22Rv1 (cell line): ENCODE results near the gene SLC40A1.
"Not testable (repeated sequence)": the region's sequence is repeated elsewhere in the genome, so short reads cannot be mapped to it uniquely, and the experiment has no call there.

ENCODE experiments used
- H3K27ac ChIP-seq: fragments of 450-650 bp; 2 replicates; pipeline ENCODE4 v1.5.1; 2017
- CTCF ChIP-seq: fragments of 450-650 bp; IDR thresholded peaks from 2 replicates; pipeline ENCODE4 v1.5.1; 2017; ENCODE audit warnings: mild to moderate bottlenecking
- ZFX ChIP-seq: fragments of 450-650 bp; IDR thresholded peaks from 2 replicates; pipeline ENCODE4 v1.6.1; 2017; ENCODE audit warnings: antibody characterized with exemption, borderline replicate concordance

Gene SLC40A1

DNA sequence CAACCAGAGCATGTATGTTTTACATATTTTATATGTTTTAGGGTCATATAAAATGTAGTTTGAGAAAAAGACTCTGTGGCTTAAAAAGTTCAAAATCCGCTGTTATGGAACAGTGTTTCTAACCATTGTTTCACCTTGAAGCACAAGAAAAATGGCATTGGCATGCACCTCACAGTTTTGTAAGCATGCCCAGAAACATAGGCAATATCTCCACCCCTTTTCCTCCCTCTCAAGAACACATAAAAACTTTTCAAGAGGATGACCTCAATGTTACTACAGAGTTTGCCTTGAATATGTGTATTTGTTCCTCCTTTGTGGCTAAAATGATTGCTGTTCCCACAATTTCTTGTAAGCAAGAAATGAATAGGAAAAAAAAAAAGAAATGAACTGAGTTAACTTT, 29.3 kb upstream of the SLC40A1 start:
- no peak overlapping the region for H3K27ac ChIP-seq
- TF ChIP-seq CTCF, result no peak
- TF ChIP-seq ZFX, result no peak

- H3K27ac ChIP-seq, result no peak overlapping the region
- TF ChIP-seq CTCF, result no peak
- no peak for TF ChIP-seq ZFX
These were observed 28.8 kb upstream of the SLC40A1 start for GRCh38 chr2:189609423-189609816.

DNA sequence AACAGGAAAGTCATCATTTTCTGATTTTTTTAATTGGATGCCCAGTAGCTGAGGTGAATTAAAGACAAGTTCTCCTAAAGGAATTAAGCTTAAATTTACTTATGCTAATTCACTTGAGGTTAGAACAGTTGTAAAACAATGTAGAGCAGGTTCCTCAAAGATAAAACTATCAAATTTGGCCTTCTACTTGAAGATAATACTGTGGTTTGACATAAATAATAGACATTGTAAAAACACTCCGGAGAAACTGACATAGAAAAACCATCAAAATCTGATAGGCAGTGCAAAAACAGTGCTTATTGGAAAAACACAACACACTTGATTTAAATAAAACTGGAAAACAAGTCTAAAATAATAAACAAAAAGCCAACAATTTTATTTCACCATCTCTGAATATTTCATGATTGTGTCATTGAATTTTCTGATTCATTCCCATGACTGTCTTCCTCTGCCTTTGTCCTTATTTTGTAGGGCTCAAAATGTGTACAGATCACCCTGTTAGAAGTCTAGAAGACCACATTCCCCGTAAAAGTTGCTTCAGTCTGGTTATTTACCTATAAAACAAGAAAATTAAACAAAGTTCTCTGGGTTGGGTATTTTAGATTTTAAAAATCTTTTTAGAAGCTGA, 28.3 kb upstream of the SLC40A1 start:
- no peak for TF ChIP-seq CTCF
- no peak for TF ChIP-seq ZFX
- H3K27ac ChIP-seq, result no peak overlapping the region

DNA sequence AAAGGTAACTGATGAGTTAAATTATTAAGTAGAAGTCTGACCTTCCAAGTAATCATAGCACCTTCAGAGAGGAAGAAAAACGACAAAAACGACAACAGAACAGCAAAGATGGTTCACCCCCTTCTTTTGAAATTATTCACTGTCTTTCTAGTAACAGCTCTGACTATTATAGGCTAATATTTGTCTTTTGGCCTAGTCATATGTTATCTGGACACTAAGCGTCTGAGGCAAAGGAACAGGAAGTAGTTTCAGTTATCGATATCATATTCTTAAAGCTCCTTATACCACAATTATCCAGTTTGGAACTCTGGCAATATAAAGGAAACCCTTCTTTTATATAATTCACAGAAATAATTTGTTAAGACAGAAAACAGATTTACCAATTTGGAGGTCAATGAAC, 27.6 kb upstream of the SLC40A1 start:
- TF ChIP-seq ZFX, result no peak
- no peak for TF ChIP-seq CTCF
- no peak overlapping the region for H3K27ac ChIP-seq

GRCh38 chr2:189602233-189602632, 21.6 kb upstream of the SLC40A1 start:
- no peak overlapping the region for H3K27ac ChIP-seq
- TF ChIP-seq ZFX (no peak), CTCF (no peak)

DNA sequence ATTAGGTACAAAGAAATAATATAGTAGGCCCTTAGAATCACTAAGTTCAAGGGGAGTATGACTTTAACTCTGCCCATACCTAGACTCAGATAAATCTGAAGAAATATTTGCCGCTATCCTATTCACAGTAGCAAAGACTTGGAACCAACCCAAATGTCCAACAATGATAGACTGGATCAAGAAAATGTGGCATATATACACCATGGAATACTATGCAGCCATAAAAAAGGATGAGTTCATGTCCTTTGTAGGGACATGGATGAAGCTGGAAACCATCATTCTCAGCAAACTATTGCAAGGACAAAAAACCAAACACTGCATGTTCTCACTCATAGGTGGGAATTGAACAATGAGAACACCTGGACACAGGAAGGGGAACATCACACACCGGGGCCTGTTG, 21.1 kb upstream of the SLC40A1 start:
- not testable (repeated sequence) for H3K27ac ChIP-seq

GRCh38 chr2:189601043-189601442, 20.5 kb upstream of the SLC40A1 start:
- TF ChIP-seq ZFX (no peak), CTCF (no peak)

GRCh38 chr2:189599245-189599644, 18.7 kb upstream of the SLC40A1 start:
- TF ChIP-seq CTCF (no peak), ZFX (no peak)
- H3K27ac ChIP-seq, result no peak overlapping the region

More at GRCh38 chr2:189601043-189601442, 20.5 kb upstream of the SLC40A1 start:
- H3K27ac ChIP-seq, result no peak overlapping the region
